Adipocyte (in vitro differentiated cells): ENCODE data around the gene HFE.

ENCODE experiments used
- DNase-seq: peaks from one replicate; pipeline ENCODE4 v3.0.0-alpha.2; 2015; ENCODE audit warnings: low read depth
- H3K27me3 ChIP-seq: replicated peaks from 2 replicates; pipeline ENCODE4 v1.7.0; 2013; ENCODE audit warnings: mild to moderate bottlenecking, low read length, moderate library complexity; ENCODE audit not compliant: control insufficient read depth, insufficient read depth
- H3K36me3 ChIP-seq: 2 replicates; pipeline ENCODE4 v1.7.0; 2013; ENCODE audit warnings: low read length, mild to moderate bottlenecking, moderate library complexity; ENCODE audit not compliant: control insufficient read depth, insufficient read depth, severe bottlenecking
- H3K4me1 ChIP-seq: 2 replicates; pipeline ENCODE4 v1.7.0; 2013; ENCODE audit warnings: mild to moderate bottlenecking, low read length, moderate library complexity; ENCODE audit not compliant: control insufficient read depth, insufficient read depth
- H3K4me3 ChIP-seq: 2 replicates; pipeline ENCODE4 v1.7.0; 2013; ENCODE audit warnings: mild to moderate bottlenecking, low read length, moderate library complexity
- H3K9ac ChIP-seq: 2 replicates; pipeline ENCODE4 v1.7.0; 2013; ENCODE audit warnings: mild to moderate bottlenecking, low read length, moderate library complexity
- H3K9me3 ChIP-seq: 2 replicates; pipeline ENCODE4 v1.7.0; 2013; ENCODE audit warnings: mild to moderate bottlenecking, low read length, moderate library complexity; ENCODE audit not compliant: control insufficient read depth

Gene HFE

GRCh38 chr6:26103141-26103769 lies 16.0 kb downstream of the HFE start:
- peak overlapping the region; percentile 73 for H3K9ac ChIP-seq
- no peaks in the 10 kb centered on the region for H3K36me3 ChIP-seq
- peaks cover 20% of the 10 kb centered on the region for H3K4me1 ChIP-seq
- H3K9me3 ChIP-seq, result no peaks in the 10 kb centered on the region
- DNase-seq, result peak; percentile 63
- H3K4me3 ChIP-seq, result peak overlapping the region; percentile 83
- H3K27me3 ChIP-seq, result no peaks in the 10 kb centered on the region

- no peaks in the 10 kb centered on the region for H3K36me3 ChIP-seq
- no peaks in the 10 kb centered on the region for H3K27me3 ChIP-seq
- peaks cover 21% of the 10 kb centered on the region for H3K4me1 ChIP-seq
- no peaks in the 10 kb centered on the region for H3K9me3 ChIP-seq
- H3K4me3 ChIP-seq, result peak overlapping the region; percentile 83
- peak; percentile 94 for DNase-seq
- peak overlapping the region; percentile 73 for H3K9ac ChIP-seq
Observed at GRCh38 chr6:26103770-26104456, 16.7 kb downstream of the HFE start.

GRCh38 chr6:26104457-26105108 lies 17.4 kb downstream of the HFE start:
- no peaks in the 10 kb centered on the region for H3K9me3 ChIP-seq
- H3K4me3 ChIP-seq, result peak overlapping the region; percentile 83
- no peaks in the 10 kb centered on the region for H3K27me3 ChIP-seq
- peak overlapping the region; percentile 73 for H3K9ac ChIP-seq
- no peaks in the 10 kb centered on the region for H3K36me3 ChIP-seq
- peaks cover 27% of the 10 kb centered on the region for H3K4me1 ChIP-seq
- DNase-seq, result no peak

- no peak overlapping the region for H3K4me3 ChIP-seq
- DNase-seq, result no peak
- H3K4me1 ChIP-seq, result peaks cover 33% of the 10 kb centered on the region
- no peaks in the 10 kb centered on the region for H3K36me3 ChIP-seq
- no peaks in the 10 kb centered on the region for H3K27me3 ChIP-seq
- H3K9ac ChIP-seq, result no peak overlapping the region
- H3K9me3 ChIP-seq, result no peaks in the 10 kb centered on the region
Observed at GRCh38 chr6:26105109-26105730, 18.0 kb downstream of the HFE start.

GRCh38 chr6:26105842-26106241 lies 18.6 kb downstream of the HFE start:
- Histone ChIP-seq H3K4me1 (peaks cover 34% of the 10 kb centered on the region), H3K36me3 (no peaks in the 10 kb centered on the region), H3K9me3 (no peaks in the 10 kb centered on the region), H3K9ac (no peak overlapping the region), H3K4me3 (no peak overlapping the region), H3K27me3 (no peaks in the 10 kb centered on the region)
- no peak for DNase-seq

- Histone ChIP-seq H3K4me1 (peaks cover 31% of the 10 kb centered on the region), H3K36me3 (no peaks in the 10 kb centered on the region), H3K4me3 (no peak overlapping the region), H3K9ac (no peak overlapping the region), H3K9me3 (no peaks in the 10 kb centered on the region), H3K27me3 (no peaks in the 10 kb centered on the region)
- DNase-seq, result no peak
Observed at GRCh38 chr6:26107935-26108334, 20.7 kb downstream of the HFE start.

- DNase-seq, result peak; percentile 69
- Histone ChIP-seq H3K4me3 (no peak overlapping the region), H3K9me3 (no peaks in the 10 kb centered on the region), H3K27me3 (no peaks in the 10 kb centered on the region), H3K9ac (no peak overlapping the region), H3K4me1 (peaks cover 19% of the 10 kb centered on the region), H3K36me3 (no peaks in the 10 kb centered on the region)
Observed at GRCh38 chr6:26109772-26110171, 22.5 kb downstream of the HFE start.

- no peaks in the 10 kb centered on the region for H3K9me3 ChIP-seq
- DNase-seq, result no peak
- H3K4me3 ChIP-seq, result no peak overlapping the region
- H3K27me3 ChIP-seq, result no peaks in the 10 kb centered on the region
- peaks cover 14% of the 10 kb centered on the region for H3K4me1 ChIP-seq
- H3K36me3 ChIP-seq, result no peaks in the 10 kb centered on the region
- H3K9ac ChIP-seq, result no peak overlapping the region
Observed at GRCh38 chr6:26113570-26113969, 26.3 kb downstream of the HFE start.

GRCh38 chr6:26115226-26115625 lies 28.0 kb downstream of the HFE start:
- Histone ChIP-seq H3K9ac (no peak overlapping the region), H3K4me3 (no peak overlapping the region), H3K27me3 (no peaks in the 10 kb centered on the region), H3K9me3 (no peaks in the 10 kb centered on the region), H3K4me1 (peaks cover under 1% of the 10 kb centered on the region), H3K36me3 (no peaks in the 10 kb centered on the region)
- no peak for DNase-seq

- no peaks in the 10 kb centered on the region for H3K9me3 ChIP-seq
- H3K4me1 ChIP-seq, result peaks cover 3% of the 10 kb centered on the region
- no peak for DNase-seq
- H3K36me3 ChIP-seq, result no peaks in the 10 kb centered on the region
- H3K9ac ChIP-seq, result no peak overlapping the region
- H3K4me3 ChIP-seq, result no peak overlapping the region
- H3K27me3 ChIP-seq, result no peaks in the 10 kb centered on the region
Observed at GRCh38 chr6:26116267-26116666, 29.0 kb downstream of the HFE start.

GRCh38 chr6:26118999-26119398 lies 31.8 kb downstream of the HFE start:
- no peak overlapping the region for H3K9ac ChIP-seq
- no peak for DNase-seq
- no peaks in the 10 kb centered on the region for H3K9me3 ChIP-seq
- no peaks in the 10 kb centered on the region for H3K36me3 ChIP-seq
- peaks cover 11% of the 10 kb centered on the region for H3K4me1 ChIP-seq
- no peak overlapping the region for H3K4me3 ChIP-seq
- H3K27me3 ChIP-seq, result no peaks in the 10 kb centered on the region
